Astrocyte of the spinal cord (primary cell): ENCODE measurements around the gene PPL.
A peak's percentile ranks its signal among the peaks of the same experiment; 100 is the strongest.

Source experiments
- DNase-seq: peaks from one replicate; pipeline ENCODE4 v3.0.0; 2011; ENCODE audit warnings: low read depth, low spot score
- H3K4me3 ChIP-seq: 2 replicates; pipeline ENCODE4 v1.5.1; 2011; ENCODE audit warnings: low read depth, mild to moderate bottlenecking, low read length, moderate library complexity
- CTCF ChIP-seq: IDR thresholded peaks from 2 replicates; pipeline ENCODE4 v1.5.1; 2012; ENCODE audit warnings: low read depth, mild to moderate bottlenecking, low read length, inconsistent platforms
- in situ Hi-C: cut with HindIII; loops from 2 replicates; pipeline ENCODE4 v1.10.0; 2017; ENCODE audit warnings: low sequenced_read_pairs

Gene PPL

GRCh38 chr16:4893103-4893862 is 43.7 kb downstream of the PPL start:
- in situ Hi-C loops, result no loop called here
- no peak overlapping the region for H3K4me3 ChIP-seq
- no peak for TF ChIP-seq CTCF
- DNase-seq, result no peak

- no peak overlapping the region for H3K4me3 ChIP-seq
- peak; percentile 11 for DNase-seq
- in situ Hi-C loops, result no loop called here
- TF ChIP-seq CTCF, result no peak
These were observed 44.4 kb downstream of the PPL start for GRCh38 chr16:4892361-4893102.

- no peak for TF ChIP-seq CTCF
- no peak overlapping the region for H3K4me3 ChIP-seq
- in situ Hi-C loops, result no loop called here
- no peak for DNase-seq
These were observed 45.1 kb downstream of the PPL start for GRCh38 chr16:4891886-4892216.

GRCh38 chr16:4891097-4891885 is 45.7 kb downstream of the PPL start:
- TF ChIP-seq CTCF, result no peak
- DNase-seq, result no peak
- in situ Hi-C loops, result no loop called here
- no peak overlapping the region for H3K4me3 ChIP-seq

- in situ Hi-C loops, result no loop called here
- H3K4me3 ChIP-seq, result no peak overlapping the region
- no peak for DNase-seq
- TF ChIP-seq CTCF, result no peak
These were observed 46.3 kb downstream of the PPL start for GRCh38 chr16:4890686-4891085.

- in situ Hi-C loops, result no loop called here
- TF ChIP-seq CTCF, result no peak
These were observed 46.9 kb downstream of the PPL start for GRCh38 chr16:4890026-4890425.

More at GRCh38 chr16:4890026-4890425, 46.9 kb downstream of the PPL start:
- H3K4me3 ChIP-seq, result no peak overlapping the region
- DNase-seq, result no peak
